ENCODE measurements around the gene DPY19L2.
"Not testable (repeated sequence)": the region's sequence is repeated elsewhere in the genome, so short reads cannot be mapped to it uniquely, and the experiment has no call there.

GRCh38 chr12:63713681-63714075 lies 45.4 kb upstream of the DPY19L2 start:
- TF ChIP-seq, protein P1, sequence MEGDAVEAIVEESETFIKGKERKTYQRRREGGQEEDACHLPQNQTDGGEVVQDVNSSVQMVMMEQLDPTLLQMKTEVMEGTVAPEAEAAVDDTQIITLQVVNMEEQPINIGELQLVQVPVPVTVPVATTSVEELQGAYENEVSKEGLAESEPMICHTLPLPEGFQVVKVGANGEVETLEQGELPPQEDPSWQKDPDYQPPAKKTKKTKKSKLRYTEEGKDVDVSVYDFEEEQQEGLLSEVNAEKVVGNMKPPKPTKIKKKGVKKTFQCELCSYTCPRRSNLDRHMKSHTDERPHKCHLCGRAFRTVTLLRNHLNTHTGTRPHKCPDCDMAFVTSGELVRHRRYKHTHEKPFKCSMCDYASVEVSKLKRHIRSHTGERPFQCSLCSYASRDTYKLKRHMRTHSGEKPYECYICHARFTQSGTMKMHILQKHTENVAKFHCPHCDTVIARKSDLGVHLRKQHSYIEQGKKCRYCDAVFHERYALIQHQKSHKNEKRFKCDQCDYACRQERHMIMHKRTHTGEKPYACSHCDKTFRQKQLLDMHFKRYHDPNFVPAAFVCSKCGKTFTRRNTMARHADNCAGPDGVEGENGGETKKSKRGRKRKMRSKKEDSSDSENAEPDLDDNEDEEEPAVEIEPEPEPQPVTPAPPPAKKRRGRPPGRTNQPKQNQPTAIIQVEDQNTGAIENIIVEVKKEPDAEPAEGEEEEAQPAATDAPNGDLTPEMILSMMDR (IDR thresholded peaks at IDR 0.05) = not testable (repeated sequence)
- TF ChIP-seq EP300 (IDR thresholded peaks at IDR 0.05) = not testable (repeated sequence)

Data from gastroesophageal sphincter (tissue), 3 donors.